ENCODE data around the gene COMMD1. TPM values are rescaled to one million over a fixed set of nuclear protein-coding genes. Genes with fewer than 3 reads are reported as not detected.
"Not testable (repeated sequence)": the region's sequence is repeated elsewhere in the genome, so short reads cannot be mapped to it uniquely, and the experiment has no call there.

The COMMD1 gene
- total RNA-seq, 1 donor from 2014 or later = 39.7 TPM

DNA sequence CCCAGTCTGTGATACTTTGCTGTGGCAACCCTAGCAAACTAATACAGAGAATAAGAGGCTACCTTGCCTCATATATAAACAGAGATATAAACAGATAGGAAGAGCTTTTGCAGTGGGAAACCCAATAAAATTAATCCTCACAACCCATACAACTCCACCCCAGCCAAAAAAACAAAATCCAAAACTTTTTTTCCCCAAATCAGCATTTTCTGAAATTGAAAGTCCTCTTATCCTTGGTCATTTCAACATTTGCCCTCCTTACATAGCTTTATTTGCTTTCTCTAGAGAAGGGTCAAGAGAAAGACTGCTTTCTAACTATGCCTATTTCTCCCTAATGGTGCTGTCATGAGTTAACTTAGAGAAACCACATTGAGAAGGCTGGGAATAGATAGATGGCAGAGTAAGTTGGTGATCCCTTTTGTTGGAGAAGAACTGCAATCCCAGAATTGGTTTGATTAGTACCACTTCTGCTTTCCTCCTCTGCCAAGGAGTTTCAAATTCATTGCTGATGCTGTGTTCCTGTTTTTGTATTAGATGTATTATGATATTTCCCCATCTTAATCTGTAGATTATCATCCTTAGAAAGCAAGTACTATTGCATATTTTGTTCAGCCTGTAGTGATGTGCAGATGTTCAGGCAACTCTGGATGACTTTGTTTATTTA lies 214.0 kb downstream of the COMMD1 start:
- Mint-ChIP-seq H3K9me3 (ENCODE audit: unreplicated experiment) (no peaks in the 10 kb centered on the region), H3K27me3 (ENCODE audit: unreplicated experiment) (no peaks in the 10 kb centered on the region), H3K4me3 (ENCODE audit: unreplicated experiment) (no peak overlapping the region), H3K4me1 (ENCODE audit: unreplicated experiment) (peaks cover 3% of the 10 kb centered on the region), H3K27ac (ENCODE audit: unreplicated experiment) (no peak overlapping the region), H3K36me3 (ENCODE audit: unreplicated experiment) (no peaks in the 10 kb centered on the region)
- TF ChIP-seq, protein P1, sequence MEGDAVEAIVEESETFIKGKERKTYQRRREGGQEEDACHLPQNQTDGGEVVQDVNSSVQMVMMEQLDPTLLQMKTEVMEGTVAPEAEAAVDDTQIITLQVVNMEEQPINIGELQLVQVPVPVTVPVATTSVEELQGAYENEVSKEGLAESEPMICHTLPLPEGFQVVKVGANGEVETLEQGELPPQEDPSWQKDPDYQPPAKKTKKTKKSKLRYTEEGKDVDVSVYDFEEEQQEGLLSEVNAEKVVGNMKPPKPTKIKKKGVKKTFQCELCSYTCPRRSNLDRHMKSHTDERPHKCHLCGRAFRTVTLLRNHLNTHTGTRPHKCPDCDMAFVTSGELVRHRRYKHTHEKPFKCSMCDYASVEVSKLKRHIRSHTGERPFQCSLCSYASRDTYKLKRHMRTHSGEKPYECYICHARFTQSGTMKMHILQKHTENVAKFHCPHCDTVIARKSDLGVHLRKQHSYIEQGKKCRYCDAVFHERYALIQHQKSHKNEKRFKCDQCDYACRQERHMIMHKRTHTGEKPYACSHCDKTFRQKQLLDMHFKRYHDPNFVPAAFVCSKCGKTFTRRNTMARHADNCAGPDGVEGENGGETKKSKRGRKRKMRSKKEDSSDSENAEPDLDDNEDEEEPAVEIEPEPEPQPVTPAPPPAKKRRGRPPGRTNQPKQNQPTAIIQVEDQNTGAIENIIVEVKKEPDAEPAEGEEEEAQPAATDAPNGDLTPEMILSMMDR (IDR thresholded peaks at IDR 0.05) = no peak
- DNase-seq (ENCODE audit: extremely low spot score, unreplicated experiment) = no peak

DNA sequence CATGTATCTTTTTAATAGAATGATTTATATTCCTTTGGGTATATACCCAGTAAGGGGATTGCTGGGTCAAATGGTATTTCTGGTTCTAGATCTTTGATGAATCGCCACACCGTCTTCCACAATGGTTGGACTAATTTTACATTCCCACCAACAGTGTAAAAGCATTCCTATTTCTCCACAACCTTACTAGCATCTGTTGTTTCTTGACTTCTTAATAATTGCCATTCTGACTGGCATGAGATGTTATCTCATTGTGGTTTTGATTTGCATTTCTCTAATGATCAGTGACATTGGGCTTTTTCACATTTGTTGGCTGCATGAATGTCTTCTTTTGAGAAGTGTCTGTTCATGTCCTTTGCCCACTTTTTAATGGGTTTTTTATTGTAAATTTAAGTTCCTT lies 220.8 kb downstream of the COMMD1 start:
- H3K27me3 Mint-ChIP-seq (ENCODE audit: unreplicated experiment); H3K9me3 Mint-ChIP-seq (ENCODE audit: unreplicated experiment): not testable (repeated sequence)

DNA sequence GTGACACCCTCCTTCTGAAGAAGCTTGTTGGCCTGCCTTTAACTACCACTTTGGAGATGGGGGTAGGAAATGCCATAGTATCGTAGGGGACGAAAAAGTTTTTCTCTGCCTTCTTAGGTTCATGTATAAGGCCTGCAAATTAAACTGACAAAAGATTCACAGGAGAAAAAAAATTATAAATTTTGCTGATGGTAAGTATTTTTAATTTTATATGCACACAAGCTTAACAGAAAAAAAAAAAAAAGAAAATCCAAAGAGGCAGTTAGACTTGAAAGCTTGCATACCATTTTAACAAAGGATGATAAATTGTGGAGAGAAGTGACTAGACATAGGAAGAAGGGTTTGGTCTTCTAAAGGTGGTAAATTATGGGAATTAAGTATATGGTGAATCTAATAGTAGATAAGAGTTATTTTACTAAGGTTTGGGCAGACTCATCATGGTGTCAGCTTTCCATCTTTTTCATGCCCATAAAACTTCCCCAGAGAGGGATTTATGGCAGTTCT lies 227.9 kb downstream of the COMMD1 start:
- Mint-ChIP-seq H3K4me3 (ENCODE audit: unreplicated experiment) (no peak overlapping the region), H3K36me3 (ENCODE audit: unreplicated experiment) (peaks cover 4% of the 10 kb centered on the region), H3K4me1 (ENCODE audit: unreplicated experiment) (peaks cover 7% of the 10 kb centered on the region), H3K27me3 (ENCODE audit: unreplicated experiment) (no peaks in the 10 kb centered on the region), H3K27ac (ENCODE audit: unreplicated experiment) (no peak overlapping the region), H3K9me3 (ENCODE audit: unreplicated experiment) (no peaks in the 10 kb centered on the region)
- TF ChIP-seq, protein P1 (IDR thresholded peaks at IDR 0.05) = no peak
- DNase-seq (ENCODE audit: extremely low spot score, unreplicated experiment) = no peak

More for the DNA sequence above, 220.8 kb downstream of the COMMD1 start:
- H3K4me1 Mint-ChIP-seq (ENCODE audit: unreplicated experiment); H3K4me3 Mint-ChIP-seq (ENCODE audit: unreplicated experiment); H3K27ac Mint-ChIP-seq (ENCODE audit: unreplicated experiment); H3K36me3 Mint-ChIP-seq (ENCODE audit: unreplicated experiment); DNase-seq (ENCODE audit: extremely low spot score, unreplicated experiment): not testable (repeated sequence)

GRCh38 chr2:62136956-62137830 lies 231.7 kb downstream of the COMMD1 start:
- H3K36me3 Mint-ChIP-seq (ENCODE audit: unreplicated experiment) = peaks cover 8% of the 10 kb centered on the region
- H3K27me3 Mint-ChIP-seq (ENCODE audit: unreplicated experiment) = no peaks in the 10 kb centered on the region
- H3K4me1 Mint-ChIP-seq (ENCODE audit: unreplicated experiment) = peaks cover 7% of the 10 kb centered on the region
- H3K9me3 Mint-ChIP-seq (ENCODE audit: unreplicated experiment) = no peaks in the 10 kb centered on the region
- TF ChIP-seq, protein P1 (IDR thresholded peaks at IDR 0.05) = no peak
- H3K27ac Mint-ChIP-seq (ENCODE audit: unreplicated experiment) = no peak overlapping the region
- H3K4me3 Mint-ChIP-seq (ENCODE audit: unreplicated experiment) = no peak overlapping the region
- no peak for DNase-seq (ENCODE audit: extremely low spot score, unreplicated experiment)

GRCh38 chr2:62140426-62141141 lies 235.1 kb downstream of the COMMD1 start:
- no peak for DNase-seq (ENCODE audit: extremely low spot score, unreplicated experiment)
- TF ChIP-seq, protein P1 (IDR thresholded peaks at IDR 0.05) = no peak
- H3K4me3 Mint-ChIP-seq (ENCODE audit: unreplicated experiment) = no peak overlapping the region
- H3K36me3 Mint-ChIP-seq (ENCODE audit: unreplicated experiment) = peaks cover 6% of the 10 kb centered on the region
- no peaks in the 10 kb centered on the region for H3K9me3 Mint-ChIP-seq (ENCODE audit: unreplicated experiment)
- no peak overlapping the region for H3K27ac Mint-ChIP-seq (ENCODE audit: unreplicated experiment)
- no peaks in the 10 kb centered on the region for H3K27me3 Mint-ChIP-seq (ENCODE audit: unreplicated experiment)
- peaks cover 7% of the 10 kb centered on the region for H3K4me1 Mint-ChIP-seq (ENCODE audit: unreplicated experiment)

Measured in osteocyte (in vitro differentiated cells).